ENCODE results near the gene AZU1.

AZU1 gene

GRCh38 chr19:861141-861755 is 33.6 kb downstream of the AZU1 start:
- Histone ChIP-seq H3K79me2 (ENCODE audit: insufficient read depth, low read length) (no peaks in the 10 kb centered on the region), H4K20me1 (ENCODE audit: insufficient read depth, low read length) (peaks cover 3% of the 10 kb centered on the region; the same call in 1 of the 2 replicates), H3K9ac (ENCODE audit: low read depth, low read length) (no peak overlapping the region), H2AFZ (ENCODE audit: low read depth, low read length) (no peak overlapping the region), H3K36me3 (ENCODE audit: insufficient read depth, low read length) (no peaks in the 10 kb centered on the region), H3K9me3 (ENCODE audit: insufficient read depth, low read length, severe bottlenecking) (no peaks in the 10 kb centered on the region), H3K4me3 (ENCODE audit: low read depth in 1 of 2, low read length in 2 of 2) (no peak overlapping the region), H3K4me2 (ENCODE audit: insufficient read depth, low read length) (no peak overlapping the region), H3K4me1 (ENCODE audit: insufficient read depth, low read length) (peaks cover 3% of the 10 kb centered on the region), H3K27me3 (ENCODE audit: insufficient read depth, low read length, poor library complexity) (no peaks in the 10 kb centered on the region), H3K27ac (ENCODE audit: low read length) (no peak overlapping the region)
- ATAC-seq (ENCODE audit: insufficient read depth, low read depth) (no peak), DNase-seq (no peak)
- TF ChIP-seq, protein P1, sequence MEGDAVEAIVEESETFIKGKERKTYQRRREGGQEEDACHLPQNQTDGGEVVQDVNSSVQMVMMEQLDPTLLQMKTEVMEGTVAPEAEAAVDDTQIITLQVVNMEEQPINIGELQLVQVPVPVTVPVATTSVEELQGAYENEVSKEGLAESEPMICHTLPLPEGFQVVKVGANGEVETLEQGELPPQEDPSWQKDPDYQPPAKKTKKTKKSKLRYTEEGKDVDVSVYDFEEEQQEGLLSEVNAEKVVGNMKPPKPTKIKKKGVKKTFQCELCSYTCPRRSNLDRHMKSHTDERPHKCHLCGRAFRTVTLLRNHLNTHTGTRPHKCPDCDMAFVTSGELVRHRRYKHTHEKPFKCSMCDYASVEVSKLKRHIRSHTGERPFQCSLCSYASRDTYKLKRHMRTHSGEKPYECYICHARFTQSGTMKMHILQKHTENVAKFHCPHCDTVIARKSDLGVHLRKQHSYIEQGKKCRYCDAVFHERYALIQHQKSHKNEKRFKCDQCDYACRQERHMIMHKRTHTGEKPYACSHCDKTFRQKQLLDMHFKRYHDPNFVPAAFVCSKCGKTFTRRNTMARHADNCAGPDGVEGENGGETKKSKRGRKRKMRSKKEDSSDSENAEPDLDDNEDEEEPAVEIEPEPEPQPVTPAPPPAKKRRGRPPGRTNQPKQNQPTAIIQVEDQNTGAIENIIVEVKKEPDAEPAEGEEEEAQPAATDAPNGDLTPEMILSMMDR (IDR thresholded peaks at IDR 0.05; ENCODE audit: borderline replicate concordance, extremely low read depth, low read length, poor library complexity, severe bottlenecking): no peak
- TF ChIP-seq EZH2 (IDR thresholded peaks at IDR 0.05; ENCODE audit: borderline replicate concordance, low read depth, low read length, severe bottlenecking): no peak

- Histone ChIP-seq H3K9me3 (ENCODE audit: insufficient read depth, low read length, severe bottlenecking) (no peaks in the 10 kb centered on the region), H3K79me2 (ENCODE audit: insufficient read depth, low read length) (no peaks in the 10 kb centered on the region), H3K9ac (ENCODE audit: low read depth, low read length) (no peak overlapping the region), H3K4me2 (ENCODE audit: insufficient read depth, low read length) (no peak overlapping the region), H4K20me1 (ENCODE audit: insufficient read depth, low read length) (peaks cover 3% of the 10 kb centered on the region; the same call in 1 of the 2 replicates), H3K4me3 (ENCODE audit: low read depth in 1 of 2, low read length in 2 of 2) (no peak overlapping the region), H3K27ac (ENCODE audit: low read length) (no peak overlapping the region), H3K36me3 (ENCODE audit: insufficient read depth, low read length) (no peaks in the 10 kb centered on the region; the same call in 1 of the 2 replicates), H3K27me3 (ENCODE audit: insufficient read depth, low read length, poor library complexity) (no peaks in the 10 kb centered on the region), H2AFZ (ENCODE audit: low read depth, low read length) (no peak overlapping the region), H3K4me1 (ENCODE audit: insufficient read depth, low read length) (peaks cover 3% of the 10 kb centered on the region)
- ATAC-seq (ENCODE audit: insufficient read depth, low read depth) (peak; percentile 29; the same call in 2 of the 3 replicates), DNase-seq (peak; percentile 60)
- no peak for TF ChIP-seq EZH2 (IDR thresholded peaks at IDR 0.05; ENCODE audit: borderline replicate concordance, low read depth, low read length, severe bottlenecking)
- TF ChIP-seq, protein P1 (IDR thresholded peaks at IDR 0.05; ENCODE audit: borderline replicate concordance, extremely low read depth, low read length, poor library complexity, severe bottlenecking): no peak
Measured at GRCh38 chr19:861756-862580, 34.3 kb downstream of the AZU1 start.

DNA sequence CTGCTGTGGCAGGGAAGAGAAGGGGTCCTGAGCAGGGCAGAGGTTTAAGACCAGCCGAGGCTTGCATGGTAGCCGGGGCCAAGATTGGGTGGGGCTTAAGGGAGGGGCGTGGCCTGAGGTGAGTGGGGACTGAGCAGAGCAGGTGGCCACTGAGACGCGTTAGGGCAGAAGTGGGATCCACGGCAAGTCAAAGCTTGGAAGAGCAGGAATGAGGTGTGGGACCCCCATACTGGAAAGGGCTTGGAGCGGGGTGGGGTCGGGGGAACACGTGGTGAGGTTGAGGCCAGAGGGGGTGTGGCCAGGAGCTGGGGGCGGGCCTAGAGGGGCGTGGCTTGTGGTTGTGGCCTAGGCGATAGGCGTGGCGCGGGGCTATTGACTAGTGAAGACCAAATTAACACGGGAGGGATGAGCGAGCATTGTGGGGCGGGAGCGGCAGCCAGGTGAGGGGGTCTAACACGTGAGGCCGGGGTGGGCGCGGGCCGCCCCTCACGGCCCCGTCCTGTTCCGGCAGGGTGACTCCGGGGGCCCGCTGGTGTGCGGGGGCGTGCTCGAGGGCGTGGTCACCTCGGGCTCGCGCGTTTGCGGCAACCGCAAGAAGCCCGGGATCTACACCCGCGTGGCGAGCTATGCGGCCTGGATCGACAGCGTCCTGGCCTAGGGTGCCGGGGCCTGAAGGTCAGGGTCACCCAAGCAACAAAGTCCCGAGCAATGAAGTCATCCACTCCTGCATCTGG is 35.1 kb downstream of the AZU1 start:
- Histone ChIP-seq H3K27ac (ENCODE audit: low read length) (no peak overlapping the region), H4K20me1 (ENCODE audit: insufficient read depth, low read length) (peaks cover 3% of the 10 kb centered on the region; the same call in 1 of the 2 replicates), H3K27me3 (ENCODE audit: insufficient read depth, low read length, poor library complexity) (no peaks in the 10 kb centered on the region), H3K4me1 (ENCODE audit: insufficient read depth, low read length) (peaks cover 3% of the 10 kb centered on the region), H3K36me3 (ENCODE audit: insufficient read depth, low read length) (peaks cover 6% of the 10 kb centered on the region), H3K79me2 (ENCODE audit: insufficient read depth, low read length) (no peaks in the 10 kb centered on the region), H2AFZ (ENCODE audit: low read depth, low read length) (no peak overlapping the region), H3K4me2 (ENCODE audit: insufficient read depth, low read length) (no peak overlapping the region; the same call in 1 of the 2 replicates), H3K9me3 (ENCODE audit: insufficient read depth, low read length, severe bottlenecking) (no peaks in the 10 kb centered on the region), H3K9ac (ENCODE audit: low read depth, low read length) (no peak overlapping the region), H3K4me3 (ENCODE audit: low read depth in 1 of 2, low read length in 2 of 2) (no peak overlapping the region)
- ATAC-seq (ENCODE audit: insufficient read depth, low read depth) (peak; percentile 34), DNase-seq (peak; percentile 60)
- TF ChIP-seq, protein P1 (IDR thresholded peaks at IDR 0.05; ENCODE audit: borderline replicate concordance, extremely low read depth, low read length, poor library complexity, severe bottlenecking): no peak
- no peak for TF ChIP-seq EZH2 (IDR thresholded peaks at IDR 0.05; ENCODE audit: borderline replicate concordance, low read depth, low read length, severe bottlenecking)

All from DND-41 (cell line).